ENCODE results near the gene ZFY.

DNA sequence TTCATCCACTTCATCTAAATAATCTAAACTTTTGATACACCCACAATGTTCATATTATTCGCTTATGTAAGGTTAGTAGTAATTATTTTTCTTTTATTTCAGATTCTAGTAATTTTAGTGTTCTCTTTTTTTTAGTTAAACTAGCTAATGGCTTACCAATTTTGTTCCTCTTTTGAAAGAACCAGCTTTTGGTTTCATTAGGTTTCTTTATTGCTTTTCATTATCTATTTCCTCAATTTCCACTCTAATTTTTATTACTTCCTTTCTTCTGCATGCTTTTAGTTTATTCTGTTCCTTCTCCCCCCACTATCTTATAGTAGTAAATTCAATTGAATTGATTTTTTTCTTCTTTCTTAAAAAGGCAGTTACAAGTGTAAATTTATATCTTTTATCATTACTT is 90.2 kb downstream of the ZFY start:
- TF ChIP-seq POLR2AphosphoS5 (IDR thresholded peaks at IDR 0.05) (no peak), POLR2A (IDR thresholded peaks at IDR 0.05) (no peak)
- TF ChIP-seq, protein P1, sequence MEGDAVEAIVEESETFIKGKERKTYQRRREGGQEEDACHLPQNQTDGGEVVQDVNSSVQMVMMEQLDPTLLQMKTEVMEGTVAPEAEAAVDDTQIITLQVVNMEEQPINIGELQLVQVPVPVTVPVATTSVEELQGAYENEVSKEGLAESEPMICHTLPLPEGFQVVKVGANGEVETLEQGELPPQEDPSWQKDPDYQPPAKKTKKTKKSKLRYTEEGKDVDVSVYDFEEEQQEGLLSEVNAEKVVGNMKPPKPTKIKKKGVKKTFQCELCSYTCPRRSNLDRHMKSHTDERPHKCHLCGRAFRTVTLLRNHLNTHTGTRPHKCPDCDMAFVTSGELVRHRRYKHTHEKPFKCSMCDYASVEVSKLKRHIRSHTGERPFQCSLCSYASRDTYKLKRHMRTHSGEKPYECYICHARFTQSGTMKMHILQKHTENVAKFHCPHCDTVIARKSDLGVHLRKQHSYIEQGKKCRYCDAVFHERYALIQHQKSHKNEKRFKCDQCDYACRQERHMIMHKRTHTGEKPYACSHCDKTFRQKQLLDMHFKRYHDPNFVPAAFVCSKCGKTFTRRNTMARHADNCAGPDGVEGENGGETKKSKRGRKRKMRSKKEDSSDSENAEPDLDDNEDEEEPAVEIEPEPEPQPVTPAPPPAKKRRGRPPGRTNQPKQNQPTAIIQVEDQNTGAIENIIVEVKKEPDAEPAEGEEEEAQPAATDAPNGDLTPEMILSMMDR (IDR thresholded peaks at IDR 0.05 in 8 of 11, conservative IDR thresholded peaks at IDR 0.05 in 3 of 11), result no peak

Measured in spleen (tissue), 7 donors.